GM18951 (cell line): Measurements from ENCODE around the gene RGS9.
"Not testable (repeated sequence)": the region's sequence is repeated elsewhere in the genome, so short reads cannot be mapped to it uniquely, and the experiment has no call there.

Experiments
- POLR2A ChIP-seq: IDR thresholded peaks from 4 replicates; pipeline ENCODE4 v1.6.1; 2011; ENCODE audit warnings: mild to moderate bottlenecking; ENCODE audit not compliant: insufficient read length, insufficient read depth; ENCODE audit errors: extremely low read depth
- in situ Hi-C: fragments of 300-500 bp; cut with MboI; formaldehyde crosslinking; loops from one replicate; pipeline ENCODE4 v1.12.0; 2022; ENCODE audit warnings: low sequenced_read_pairs, mixed read lengths, inconsistent platforms; ENCODE audit not compliant: unreplicated experiment

The RGS9 gene

DNA sequence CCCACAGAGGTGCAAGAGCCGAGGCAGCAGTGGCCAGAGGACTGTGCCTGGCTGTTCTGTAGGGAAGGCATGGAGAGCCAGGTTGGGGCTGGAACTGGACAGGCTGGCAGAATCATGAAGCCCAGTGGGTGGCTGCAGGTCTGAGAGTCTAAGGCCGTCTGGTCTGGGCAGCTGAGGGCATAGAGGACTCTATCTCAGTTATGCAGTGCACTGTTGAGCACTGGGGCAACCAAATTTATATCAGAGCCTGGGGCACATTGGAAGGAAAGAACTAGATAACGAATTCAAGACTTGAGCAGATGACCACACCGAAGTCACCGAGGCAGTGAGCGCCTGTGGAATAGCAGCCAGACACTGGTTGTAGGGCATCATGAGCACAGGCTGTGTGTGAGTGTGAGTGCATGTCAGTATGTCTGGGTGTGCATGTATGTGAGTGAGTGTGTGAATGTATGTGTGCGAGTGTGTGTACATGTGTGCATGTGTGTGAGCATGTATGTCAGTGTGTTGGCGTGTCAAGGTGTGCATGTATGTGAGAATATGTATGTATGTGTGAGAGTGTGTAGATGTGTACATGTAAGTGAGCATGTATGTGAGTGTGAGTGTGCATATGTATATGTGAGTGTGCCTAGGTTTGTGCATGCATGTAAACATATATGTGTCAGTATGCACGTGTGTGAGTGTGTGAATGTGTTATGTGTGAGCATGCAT lies 37.0 kb downstream of the RGS9 start:
- no peak for TF ChIP-seq POLR2A
- in situ Hi-C loops = no loop called here

DNA sequence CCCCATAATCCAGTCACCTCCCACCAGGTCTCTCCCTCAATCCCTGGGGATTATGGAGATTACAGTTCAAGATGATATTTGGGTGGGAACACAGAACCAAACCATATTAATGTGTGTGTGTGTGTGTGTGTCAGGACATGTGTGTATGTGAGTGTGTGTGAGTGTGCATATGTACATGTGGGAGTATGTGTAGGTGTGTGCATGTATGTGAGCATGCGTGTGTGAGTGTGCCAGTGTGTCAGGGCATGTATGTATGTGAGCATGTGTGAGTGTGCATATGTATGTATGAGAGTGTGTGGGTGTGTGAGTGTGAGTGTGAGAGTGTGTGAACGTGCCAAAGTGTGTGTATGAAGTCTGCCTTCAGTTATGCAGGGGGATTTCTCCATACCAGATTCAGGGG lies 37.8 kb downstream of the RGS9 start:
- in situ Hi-C loops = no loop called here

DNA sequence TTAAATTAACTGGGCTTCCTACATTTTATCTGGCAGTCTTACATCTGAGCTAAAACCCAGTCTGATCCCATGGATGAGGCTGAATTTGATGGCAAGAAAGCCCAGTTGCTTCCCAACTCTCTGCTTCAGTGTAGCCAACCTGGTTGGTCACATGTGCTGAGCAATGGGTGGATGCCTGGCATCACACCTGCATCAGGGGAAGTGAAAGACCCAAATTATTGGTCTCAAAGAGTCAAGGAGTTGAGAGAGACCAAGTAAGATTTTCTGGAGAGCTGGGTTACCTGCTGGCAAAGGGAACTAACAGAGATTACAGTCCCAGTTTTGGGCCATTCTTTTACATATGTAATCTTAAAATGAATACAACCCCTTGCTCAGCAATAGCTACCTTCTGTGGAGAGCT lies 38.8 kb downstream of the RGS9 start:
- in situ Hi-C loops = no loop called here
- no peak for TF ChIP-seq POLR2A

More for the DNA sequence above, 37.8 kb downstream of the RGS9 start:
- TF ChIP-seq POLR2A = no peak

DNA sequence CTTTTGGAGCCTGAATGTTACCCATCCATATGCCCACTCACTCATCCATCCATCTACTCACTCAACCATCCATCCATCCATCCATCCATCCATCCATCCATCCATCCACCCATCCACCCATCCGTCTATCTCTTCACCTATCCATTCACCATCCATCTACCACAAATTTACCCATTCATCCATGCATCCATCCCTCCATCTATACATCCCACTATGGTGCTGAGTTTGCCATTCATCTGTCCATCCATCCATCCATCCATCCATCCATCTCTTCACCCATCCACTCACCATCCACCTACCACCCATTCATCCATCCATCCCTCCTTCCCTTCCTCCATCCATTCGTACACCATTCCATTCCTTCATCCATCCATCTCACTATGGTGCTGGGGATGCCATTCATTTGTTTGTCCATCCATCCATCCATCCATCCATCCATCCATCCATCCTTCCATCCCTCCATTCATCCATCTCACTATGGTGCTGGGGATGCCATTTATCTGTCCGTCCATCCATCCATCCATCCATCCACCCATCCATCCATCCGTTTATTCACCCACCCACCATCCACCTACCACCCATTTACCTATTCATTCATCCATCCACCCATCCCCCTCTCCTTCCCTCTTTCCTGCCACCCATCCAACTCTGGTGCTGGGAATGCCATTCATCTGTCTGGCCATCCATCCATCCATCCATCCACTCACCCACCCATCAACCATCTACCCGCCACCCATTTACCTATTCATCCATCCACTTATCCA lies 39.7 kb downstream of the RGS9 start:
- in situ Hi-C loops = no loop called here
- TF ChIP-seq POLR2A = no peak

DNA sequence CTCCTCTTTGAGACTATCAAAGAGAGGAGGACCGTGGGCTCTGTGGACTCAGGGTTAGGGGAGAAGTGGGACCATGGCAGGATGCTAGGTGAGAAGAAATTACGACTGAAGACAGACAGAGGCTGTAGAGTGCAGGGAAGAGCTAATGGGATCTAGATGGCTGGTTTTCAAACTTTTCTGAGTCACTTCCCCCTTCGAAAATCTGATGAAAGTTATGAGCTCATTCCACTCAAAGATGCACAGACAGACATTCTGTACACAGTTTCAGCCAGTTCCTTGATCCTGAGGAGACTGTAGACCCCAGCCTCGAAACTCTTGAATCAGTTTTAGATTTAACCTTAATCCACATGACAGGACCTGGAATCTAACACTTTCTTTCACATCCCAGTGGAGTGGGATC lies 40.7 kb downstream of the RGS9 start:
- TF ChIP-seq POLR2A = no peak
- in situ Hi-C loops = no loop called here

DNA sequence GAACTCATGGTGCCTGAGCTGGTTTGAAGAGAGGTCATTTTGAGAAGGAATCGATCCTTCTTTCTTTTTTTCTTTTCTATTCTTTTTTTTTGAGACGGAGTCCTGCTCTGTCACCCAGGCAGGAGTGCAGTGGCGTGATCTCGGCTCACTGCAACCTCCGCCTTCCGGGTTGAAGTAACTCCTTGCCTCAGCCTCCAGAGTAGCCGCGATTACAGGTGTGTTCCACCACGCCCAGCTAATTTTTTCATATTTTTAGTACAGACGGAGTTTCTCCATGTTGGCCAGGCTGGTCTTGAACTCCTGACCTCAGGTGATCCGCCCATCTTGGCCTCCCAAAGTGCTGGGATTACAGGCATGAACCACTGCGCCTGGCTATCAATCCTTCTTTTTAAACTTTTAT lies 43.1 kb downstream of the RGS9 start:
- in situ Hi-C loops = not testable (repeated sequence)

DNA sequence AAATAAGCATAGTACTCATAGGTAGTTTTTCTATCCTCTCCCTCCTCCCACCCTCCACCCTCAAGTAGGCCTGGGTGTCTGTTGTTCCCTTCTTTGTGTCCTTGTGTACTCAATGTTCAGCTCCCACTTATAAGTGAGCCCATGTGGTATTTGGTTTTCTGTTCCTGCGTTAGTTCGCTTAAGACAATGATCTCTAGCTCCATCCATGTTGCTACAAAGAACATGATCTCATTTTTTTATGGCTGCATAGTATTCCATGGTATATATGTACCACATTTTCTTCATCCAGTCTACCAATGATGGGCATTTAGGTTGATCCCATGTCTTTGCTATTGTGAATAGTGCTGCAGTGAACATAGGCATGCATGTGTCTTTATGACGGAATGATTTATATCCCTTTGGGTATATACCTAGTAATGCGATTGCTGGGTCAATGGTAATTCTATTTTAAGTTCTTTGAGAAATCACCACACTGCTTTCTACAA lies 43.6 kb downstream of the RGS9 start:
- in situ Hi-C loops = not testable (repeated sequence)

DNA sequence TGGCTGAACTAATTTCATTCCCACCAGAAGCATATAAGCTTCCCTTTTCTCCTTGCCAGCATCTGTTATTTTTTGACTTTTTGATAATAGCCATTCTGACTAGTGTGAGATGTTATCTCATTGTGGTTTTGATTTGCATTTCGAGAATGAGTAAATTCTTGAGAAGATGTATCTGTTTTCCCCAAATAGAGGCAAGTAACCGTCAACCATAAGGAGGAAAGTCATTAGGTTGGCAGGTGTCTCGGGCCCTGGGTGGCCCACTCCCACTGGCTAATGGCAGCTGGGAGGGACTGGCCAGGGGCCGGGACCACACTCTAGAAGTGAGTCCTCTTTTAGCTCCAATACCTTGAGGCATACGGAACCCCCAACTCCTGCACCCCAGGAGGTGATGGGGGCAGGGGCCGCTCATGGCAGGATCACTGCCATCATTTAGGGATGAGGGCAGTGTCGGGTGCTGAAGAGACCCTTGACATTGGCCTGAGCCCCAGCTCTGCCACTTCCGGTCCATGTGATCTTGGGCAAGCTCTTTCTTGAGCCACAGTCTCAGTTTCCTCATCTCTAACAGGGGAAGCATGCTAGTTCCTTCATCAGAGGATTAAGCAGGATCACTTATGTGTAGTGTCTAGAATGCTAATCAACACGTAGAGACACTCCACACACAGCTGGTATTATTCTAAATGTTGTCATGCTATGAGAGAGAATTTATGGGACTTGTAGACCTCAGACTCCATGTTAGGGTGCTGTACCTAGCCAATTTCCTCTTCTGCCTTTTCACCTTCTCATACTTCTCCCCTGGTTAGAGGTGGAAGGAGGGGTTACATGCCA lies 44.3 kb downstream of the RGS9 start:
- in situ Hi-C loops = no loop called here
- TF ChIP-seq POLR2A = peak; percentile 49

DNA sequence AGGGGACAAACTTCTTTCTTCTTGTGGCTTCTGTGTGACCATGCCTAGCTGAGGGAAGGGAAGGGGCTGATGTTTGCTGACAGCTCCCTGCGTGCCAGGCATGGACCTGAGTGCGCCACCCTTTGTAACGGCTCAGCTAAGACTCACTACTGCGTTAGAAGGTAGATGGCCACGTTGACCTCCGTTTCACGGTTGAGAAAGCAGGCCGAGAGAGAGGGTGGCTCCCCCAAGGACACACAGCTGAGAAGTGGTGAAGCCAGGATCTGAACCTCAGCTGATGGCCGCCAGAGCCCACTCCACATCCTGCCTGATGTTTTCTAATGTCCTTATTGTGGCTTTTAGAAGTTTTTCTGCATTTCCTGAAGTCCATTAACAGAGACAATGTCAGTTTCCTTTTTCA lies 45.1 kb downstream of the RGS9 start:
- in situ Hi-C loops = no loop called here
- no peak for TF ChIP-seq POLR2A

DNA sequence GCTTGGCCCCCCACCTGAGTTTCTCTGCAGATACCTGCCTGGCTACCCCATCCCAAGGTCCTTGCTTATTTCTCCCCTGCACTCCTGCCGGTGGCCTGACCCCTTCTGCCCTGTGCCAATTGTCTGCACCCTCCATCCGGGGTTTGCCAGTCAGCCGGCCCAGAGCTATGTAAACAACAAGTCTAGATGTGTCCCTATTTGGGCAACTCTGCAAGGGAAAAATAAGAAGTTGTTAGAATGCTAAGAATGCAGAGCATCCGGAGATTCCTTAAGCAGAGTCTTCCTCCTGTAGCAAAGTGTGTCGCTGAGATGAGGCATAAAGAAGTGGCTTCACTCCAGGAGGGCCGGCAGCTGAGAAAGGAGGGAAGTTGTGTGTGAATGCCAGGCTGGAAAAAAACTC lies 46.6 kb downstream of the RGS9 start:
- no peak for TF ChIP-seq POLR2A
- in situ Hi-C loops = no loop called here

DNA sequence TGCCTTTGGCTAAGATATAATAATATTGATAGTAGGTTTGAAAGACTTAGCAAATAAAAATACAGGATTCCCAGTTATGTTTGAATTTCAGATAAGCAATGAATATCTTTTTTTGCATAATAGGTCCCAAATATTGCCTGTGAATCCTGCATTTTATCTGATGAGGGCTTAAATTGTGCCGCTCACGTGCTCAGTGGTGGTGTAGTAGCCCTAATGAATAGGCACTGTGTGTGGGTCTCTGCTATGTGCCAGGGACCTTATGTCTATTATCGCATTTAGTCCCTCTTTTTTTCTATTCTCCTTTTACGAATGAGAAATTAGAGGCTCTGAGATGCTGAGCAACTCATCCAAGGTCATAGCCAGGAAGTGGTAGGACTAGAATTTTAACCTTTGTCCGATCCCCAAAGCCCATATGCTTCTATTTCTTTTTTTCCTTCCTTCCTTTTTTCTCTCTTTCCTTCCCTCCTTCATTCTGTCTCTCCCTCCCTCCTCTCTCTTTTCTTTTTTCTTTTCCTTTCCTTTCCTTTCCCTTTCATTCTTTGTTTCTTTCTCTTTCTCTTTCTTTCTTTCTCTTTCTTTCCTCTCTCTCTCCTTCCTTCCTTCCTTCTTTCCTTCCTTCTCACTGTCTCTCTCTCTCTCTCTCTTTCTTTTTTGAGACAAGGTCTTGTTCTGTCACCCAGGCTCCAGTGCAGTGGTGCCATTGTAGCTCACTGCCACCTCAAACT lies 47.2 kb downstream of the RGS9 start:
- in situ Hi-C loops = no loop called here
- TF ChIP-seq POLR2A = no peak

DNA sequence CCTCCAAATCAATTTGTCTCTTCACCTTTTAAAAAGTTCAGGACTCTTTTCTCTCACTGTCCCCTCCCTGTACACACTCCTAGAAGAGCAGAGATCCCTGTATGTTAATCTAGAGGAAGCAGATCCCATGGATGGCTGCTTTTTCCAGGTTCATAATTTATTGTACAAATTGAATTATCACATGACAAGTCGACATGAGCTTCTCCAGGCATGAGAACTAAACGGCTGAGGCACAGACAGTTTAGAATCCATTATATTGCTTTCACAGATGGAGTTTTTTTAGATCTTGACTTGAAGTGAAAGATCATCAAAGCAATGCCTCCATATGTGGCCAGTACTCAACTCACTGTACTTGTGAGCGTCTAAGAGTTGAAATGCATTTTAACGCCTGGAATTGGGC lies 47.9 kb downstream of the RGS9 start:
- in situ Hi-C loops = no loop called here
- TF ChIP-seq POLR2A = no peak
